GM18505 (cell line): ENCODE data around the gene FAM227A.

ENCODE experiments used
- ATAC-seq: cut with Tn5 transposase; IDR thresholded peaks from one replicate; pipeline ENCODE4 v1.9.1; 2021; ENCODE audit not compliant: unreplicated experiment
- POLR2A ChIP-seq: IDR thresholded peaks from 4 replicates; pipeline ENCODE4 v1.6.1; 2011; ENCODE audit warnings: borderline replicate concordance; ENCODE audit not compliant: insufficient read depth, insufficient read length; ENCODE audit errors: extremely low read depth

The FAM227A gene

GRCh38 chr22:38694940-38695339, 38.7 kb upstream of the FAM227A start:
- no peak for ATAC-seq
- TF ChIP-seq POLR2A: no peak

- no peak for ATAC-seq
- TF ChIP-seq POLR2A: no peak
These were observed 37.9 kb upstream of the FAM227A start for GRCh38 chr22:38694049-38694448.

- ATAC-seq: no peak
- TF ChIP-seq POLR2A: no peak
These were observed 33.5 kb upstream of the FAM227A start for GRCh38 chr22:38689651-38690050.

- ATAC-seq: no peak
- no peak for TF ChIP-seq POLR2A
These were observed 29.6 kb upstream of the FAM227A start for GRCh38 chr22:38685761-38686160.

GRCh38 chr22:38684895-38685294, 28.7 kb upstream of the FAM227A start:
- ATAC-seq: no peak
- TF ChIP-seq POLR2A: no peak

GRCh38 chr22:38681582-38682335, 25.6 kb upstream of the FAM227A start, which contains the start of gene TOMM22:
TSS of gene TOMM22 (plus strand) at chr22:38681957. CDS start at chr22:38681979, 22 bp downstream.
- ATAC-seq: peak; percentile 91
- TF ChIP-seq POLR2A: peak; percentile 90

GRCh38 chr22:38675833-38676232, 19.6 kb upstream of the FAM227A start:
- no peak for TF ChIP-seq POLR2A
- ATAC-seq: no peak

GRCh38 chr22:38674888-38675287, 18.7 kb upstream of the FAM227A start:
- TF ChIP-seq POLR2A: no peak
- ATAC-seq: no peak

GRCh38 chr22:38657045-38657909, 1.1 kb upstream of the FAM227A start:
- ATAC-seq: no peak
- TF ChIP-seq POLR2A: peak; percentile 21

GRCh38 chr22:38655519-38656255, 505 bp downstream of the FAM227A start:
- ATAC-seq: peak; percentile 29
- TF ChIP-seq POLR2A: no peak

- no peak for ATAC-seq
- no peak for TF ChIP-seq POLR2A
These were observed 2.5 kb downstream of the FAM227A start for GRCh38 chr22:38653741-38654140.

GRCh38 chr22:38652859-38653258, 3.3 kb downstream of the FAM227A start:
- TF ChIP-seq POLR2A: no peak
- no peak for ATAC-seq
